CD4-positive, alpha-beta T cell treated with Interferon gamma for 1 hour (primary cell): ENCODE data around the gene OR52E6.

Source experiments
- DNase-seq: peaks from one replicate; pipeline ENCODE4 v3.0.0-alpha.2; 2020

Gene OR52E6

GRCh38 chr11:5791165-5791564 is 50.5 kb downstream of the OR52E6 start, which contains the start of gene OR52N1:
TSS of gene OR52N1 (minus strand) at chr11:5791265. CDS start at chr11:5788816, 2,449 bp downstream.
- DNase-seq = no peak
